Stimulated activated effector memory CD8-positive, alpha-beta T cell treated with anti-CD3 and anti-CD28 coated beads, Interleukin-12 subunit alpha, Interleukin-12 subunit beta, amount 100 ng/mL, for 72 hours (primary cell): ENCODE measurements around the gene CCNE1.
A peak's percentile ranks its signal among the peaks of the same experiment; 100 is the strongest.

Source experiments
- ATAC-seq: fragments of 150-1000 bp; cut with Tn5 transposase; 2 replicates; pipeline ENCODE4 v1.10.0; 2021
- DNase-seq, 2 donors: peaks; one replicate each; pipeline ENCODE4 v3.0.0; 2021 to 2022; ENCODE audit warnings: low spot score in 2 of 2
- H3K27ac Mint-ChIP-seq: one replicate; pipeline ENCODE4 v1.8.0; 2022; ENCODE audit warnings: mild to moderate bottlenecking, mixed read lengths
- H3K36me3 Mint-ChIP-seq: one replicate; pipeline ENCODE4 v1.8.0; 2022; ENCODE audit warnings: mild to moderate bottlenecking, mixed read lengths
- H3K4me1 Mint-ChIP-seq: one replicate; pipeline ENCODE4 v1.8.0; 2022; ENCODE audit warnings: mixed read lengths
- H3K4me3 Mint-ChIP-seq: one replicate; pipeline ENCODE4 v1.8.0; 2022; ENCODE audit warnings: mild to moderate bottlenecking, mixed read lengths
- H3K9me3 Mint-ChIP-seq: one replicate; pipeline ENCODE4 v1.8.0; 2022; ENCODE audit warnings: mixed read lengths

Gene CCNE1

GRCh38 chr19:29866011-29866410, 54.2 kb downstream of the CCNE1 start:
- Mint-ChIP-seq H3K4me3 (no peak overlapping the region), H3K36me3 (no peaks in the 10 kb centered on the region), H3K9me3 (peaks cover 5% of the 10 kb centered on the region), H3K27ac (no peak overlapping the region), H3K4me1 (no peaks in the 10 kb centered on the region)
- ATAC-seq (no peak), DNase-seq (no peak)

GRCh38 chr19:29867984-29868383, 56.2 kb downstream of the CCNE1 start:
- no peak overlapping the region for H3K27ac Mint-ChIP-seq
- H3K36me3 Mint-ChIP-seq, result no peaks in the 10 kb centered on the region
- peaks cover 5% of the 10 kb centered on the region for H3K9me3 Mint-ChIP-seq
- H3K4me3 Mint-ChIP-seq, result no peak overlapping the region
- H3K4me1 Mint-ChIP-seq, result peaks cover 12% of the 10 kb centered on the region
- ATAC-seq (no peak), DNase-seq (no peak)

DNA sequence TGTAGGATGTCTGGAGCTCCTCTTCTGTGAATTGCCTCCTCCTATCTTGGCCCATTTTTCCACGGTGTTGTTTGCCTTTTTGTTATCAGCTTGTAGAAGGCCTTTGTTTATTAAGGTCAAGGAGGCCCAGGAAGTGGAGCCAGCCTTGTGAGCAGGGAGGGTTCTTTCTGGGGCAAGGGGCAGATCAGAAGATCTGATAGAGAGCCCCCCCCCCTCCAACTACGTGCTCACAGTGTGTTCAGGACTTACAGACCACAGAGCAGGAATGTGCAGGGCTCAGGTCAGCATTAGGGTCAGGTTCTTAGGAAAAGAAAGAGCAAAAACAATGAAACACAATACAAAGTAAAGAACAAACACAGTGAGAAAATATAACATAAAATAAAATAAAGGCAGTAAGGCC, 59.4 kb downstream of the CCNE1 start:
- peaks cover 5% of the 10 kb centered on the region for H3K9me3 Mint-ChIP-seq
- DNase-seq (no peak), ATAC-seq (no peak)
- H3K36me3 Mint-ChIP-seq, result no peaks in the 10 kb centered on the region
- peaks cover 14% of the 10 kb centered on the region for H3K4me1 Mint-ChIP-seq
- H3K27ac Mint-ChIP-seq, result no peak overlapping the region
- no peak overlapping the region for H3K4me3 Mint-ChIP-seq

GRCh38 chr19:29872224-29872731, 60.5 kb downstream of the CCNE1 start:
- H3K9me3 Mint-ChIP-seq, result no peaks in the 10 kb centered on the region
- no peak overlapping the region for H3K27ac Mint-ChIP-seq
- H3K4me1 Mint-ChIP-seq, result peaks cover 19% of the 10 kb centered on the region
- no peaks in the 10 kb centered on the region for H3K36me3 Mint-ChIP-seq
- H3K4me3 Mint-ChIP-seq, result peak overlapping the region; percentile 50
- no peak for DNase-seq
- no peak for ATAC-seq

GRCh38 chr19:29873024-29873800, 61.4 kb downstream of the CCNE1 start:
- peak overlapping the region; percentile 50 for H3K4me3 Mint-ChIP-seq
- DNase-seq, result peak; percentile 65 to 81
- no peak overlapping the region for H3K27ac Mint-ChIP-seq
- peaks cover 19% of the 10 kb centered on the region for H3K4me1 Mint-ChIP-seq
- H3K9me3 Mint-ChIP-seq, result no peaks in the 10 kb centered on the region
- peak; percentile 85 for ATAC-seq
- no peaks in the 10 kb centered on the region for H3K36me3 Mint-ChIP-seq
